ENCODE data around the gene CEBPE.

DNA sequence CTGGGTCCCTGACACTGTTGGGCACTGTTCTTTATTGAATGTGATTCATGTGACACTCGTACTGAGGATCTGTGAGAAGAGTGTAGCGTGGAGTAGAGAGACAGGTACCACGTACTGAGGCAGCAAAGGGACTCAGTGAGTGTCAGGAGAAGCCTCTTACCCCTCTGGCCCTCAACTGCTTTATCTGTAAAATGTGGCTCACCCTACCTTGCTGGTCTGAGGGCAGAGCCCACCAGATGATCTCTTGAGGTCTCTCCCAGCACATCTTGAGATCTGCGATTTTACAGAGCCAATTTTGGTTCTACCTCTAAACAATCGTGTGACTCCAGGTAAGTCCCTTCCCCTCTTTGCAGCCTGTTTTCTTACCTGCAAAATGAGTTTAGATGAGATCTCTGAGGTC, 3.1 kb downstream of the CEBPE start:
- TF ChIP-seq POLR2A (IDR thresholded peaks at IDR 0.05), result no peak
- TF ChIP-seq CTCF (IDR thresholded peaks at IDR 0.05), result no peak
